ENCODE data around the gene GPR4.

The GPR4 gene

GRCh38 chr19:45601524-45602374, at the start of gene GPR4:
GPR4 (minus strand) TSS chr19:45602212; CDS start chr19:45591866, 10,346 bp downstream.
- TF ChIP-seq GATA2 (IDR thresholded peaks at IDR 0.05; ENCODE audit: low read depth, low read length) (no peak), GATA3 (IDR thresholded peaks at IDR 0.05; ENCODE audit: low read depth, low read length) (no peak)

GRCh38 chr19:45650722-45651121, 48.7 kb upstream of the GPR4 start:
- TF ChIP-seq GATA3 (IDR thresholded peaks at IDR 0.05; ENCODE audit: low read depth, low read length) (no peak), GATA2 (IDR thresholded peaks at IDR 0.05; ENCODE audit: low read depth, low read length) (no peak)

GRCh38 chr19:45646345-45646698, 44.3 kb upstream of the GPR4 start:
- no peak for TF ChIP-seq GATA3 (IDR thresholded peaks at IDR 0.05; ENCODE audit: low read depth, low read length)
- no peak for TF ChIP-seq GATA2 (IDR thresholded peaks at IDR 0.05; ENCODE audit: low read depth, low read length)

- no peak for TF ChIP-seq GATA2 (IDR thresholded peaks at IDR 0.05; ENCODE audit: low read depth, low read length)
- TF ChIP-seq GATA3 (IDR thresholded peaks at IDR 0.05; ENCODE audit: low read depth, low read length): no peak
Observed at GRCh38 chr19:45645631-45646344, 43.8 kb upstream of the GPR4 start.

GRCh38 chr19:45645068-45645630, 43.1 kb upstream of the GPR4 start:
- TF ChIP-seq GATA2 (IDR thresholded peaks at IDR 0.05; ENCODE audit: low read depth, low read length) (no peak), GATA3 (IDR thresholded peaks at IDR 0.05; ENCODE audit: low read depth, low read length) (no peak)

- TF ChIP-seq GATA2 (IDR thresholded peaks at IDR 0.05; ENCODE audit: low read depth, low read length) (no peak), GATA3 (IDR thresholded peaks at IDR 0.05; ENCODE audit: low read depth, low read length) (no peak)
Observed at GRCh38 chr19:45643927-45644771, 42.1 kb upstream of the GPR4 start.

GRCh38 chr19:45643024-45643926, 41.3 kb upstream of the GPR4 start:
- no peak for TF ChIP-seq GATA2 (IDR thresholded peaks at IDR 0.05; ENCODE audit: low read depth, low read length)
- TF ChIP-seq GATA3 (IDR thresholded peaks at IDR 0.05; ENCODE audit: low read depth, low read length): no peak

GRCh38 chr19:45641274-45642105, 39.5 kb upstream of the GPR4 start:
- no peak for TF ChIP-seq GATA2 (IDR thresholded peaks at IDR 0.05; ENCODE audit: low read depth, low read length)
- TF ChIP-seq GATA3 (IDR thresholded peaks at IDR 0.05; ENCODE audit: low read depth, low read length): no peak

GRCh38 chr19:45640849-45641273, 38.8 kb upstream of the GPR4 start:
- no peak for TF ChIP-seq GATA2 (IDR thresholded peaks at IDR 0.05; ENCODE audit: low read depth, low read length)
- TF ChIP-seq GATA3 (IDR thresholded peaks at IDR 0.05; ENCODE audit: low read depth, low read length): no peak

GRCh38 chr19:45638930-45639729, 37.1 kb upstream of the GPR4 start, which contains the start of gene EML2:
EML2 (minus strand) TSS chr19:45639397; CDS start chr19:45639376, 21 bp downstream.
- TF ChIP-seq GATA2 (IDR thresholded peaks at IDR 0.05; ENCODE audit: low read depth, low read length) (no peak), GATA3 (IDR thresholded peaks at IDR 0.05; ENCODE audit: low read depth, low read length) (no peak)

Data from SH-SY5Y (cell line).